ENCODE results near the gene EFCAB5.
"Not testable (repeated sequence)": the region's sequence is repeated elsewhere in the genome, so short reads cannot be mapped to it uniquely, and the experiment has no call there.

DNA sequence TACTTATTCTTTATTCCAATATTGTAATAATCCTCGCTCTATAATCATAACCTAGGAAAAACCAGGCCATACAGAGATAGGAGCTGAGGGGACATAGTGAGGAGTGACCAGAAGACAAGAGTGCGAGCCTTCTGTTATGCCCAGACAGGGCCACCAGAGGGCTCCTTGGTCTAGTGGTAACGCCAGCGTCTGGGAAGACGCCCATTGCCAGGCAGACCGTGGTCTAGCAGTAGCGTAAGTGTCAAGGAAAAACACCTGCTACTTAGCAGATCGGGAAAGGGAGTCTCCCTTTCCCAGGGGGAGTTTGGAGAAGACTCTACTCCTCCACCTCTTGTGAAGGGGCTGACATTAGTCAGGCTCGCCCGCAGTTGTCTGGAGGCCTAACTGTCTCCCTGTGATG lies 70.5 kb downstream of the EFCAB5 start:
- TF ChIP-seq POLR2A, POLR2AphosphoS5 (IDR thresholded peaks at IDR 0.05; ENCODE audit: low read depth, low read length): not testable (repeated sequence)

Measured in GM12891 (cell line).